ENCODE results near the gene MAGEA10.

MAGEA10 gene

GRCh38 chrX:152108527-152108926 lies 29.9 kb downstream of the MAGEA10 start:
- TF ChIP-seq CTCF (IDR thresholded peaks at IDR 0.05) = no peak

- TF ChIP-seq CTCF (IDR thresholded peaks at IDR 0.05) = no peak
Measured at GRCh38 chrX:152103866-152104265, 34.5 kb downstream of the MAGEA10 start.

- no peak for TF ChIP-seq CTCF (IDR thresholded peaks at IDR 0.05)
Measured at GRCh38 chrX:152086141-152086540, 52.2 kb downstream of the MAGEA10 start.

All from LNCAP (cell line).